H9 (cell line): ENCODE data around the gene CROCC2. TPM values are rescaled to one million over a fixed set of nuclear protein-coding genes. Genes with fewer than 3 reads are reported as not detected.
A peak's percentile ranks its signal among the peaks of the same experiment; 100 is the strongest.

Experiments
- DNase-seq: peaks from one replicate; pipeline ENCODE4 v3.0.0-alpha.2; 2017
- H2AFZ ChIP-seq: one replicate; pipeline ENCODE4 v1.6.1; 2013; ENCODE audit warnings: mild to moderate bottlenecking, low read length, control low read depth, moderate library complexity
- H2AK5ac ChIP-seq: 2 replicates; pipeline ENCODE4 v1.6.1; 2013; ENCODE audit warnings: low read length, control low read depth, mixed read lengths; ENCODE audit not compliant: insufficient read length
- H2BK120ac ChIP-seq: one replicate; pipeline ENCODE4 v1.6.1; 2013; ENCODE audit warnings: low read depth, mild to moderate bottlenecking, low read length, control low read depth, inconsistent platforms; ENCODE audit not compliant: poor library complexity, severe bottlenecking
- H2BK12ac ChIP-seq: 2 replicates; pipeline ENCODE4 v1.6.1; 2013; ENCODE audit warnings: low read length, control low read depth, mixed read lengths, low read depth; ENCODE audit not compliant: insufficient read length
- H2BK15ac ChIP-seq: 2 replicates; pipeline ENCODE4 v1.6.1; 2013; ENCODE audit warnings: low read depth, low read length, control low read depth
- H2BK20ac ChIP-seq: one replicate; pipeline ENCODE4 v1.6.1; 2013; ENCODE audit warnings: low read depth, mild to moderate bottlenecking, low read length, control low read depth, inconsistent platforms; ENCODE audit not compliant: poor library complexity, severe bottlenecking
- H2BK5ac ChIP-seq: 2 replicates; pipeline ENCODE4 v1.6.1; 2013; ENCODE audit warnings: low read length, control low read depth, mixed read lengths; ENCODE audit not compliant: insufficient read length
- H3K14ac ChIP-seq: 2 replicates; pipeline ENCODE4 v1.6.1; 2013; ENCODE audit warnings: low read length, control low read depth; ENCODE audit not compliant: insufficient read depth
- H3K18ac ChIP-seq: 2 replicates; pipeline ENCODE4 v1.6.1; 2013; ENCODE audit warnings: low read depth, mild to moderate bottlenecking, mixed read lengths, low read length, control low read depth; ENCODE audit not compliant: insufficient read length
- H3K23ac ChIP-seq: 2 replicates; pipeline ENCODE4 v1.6.1; 2013; ENCODE audit warnings: low read length, control low read depth, mixed read lengths, low read depth; ENCODE audit not compliant: insufficient read length
- H3K23me2 ChIP-seq: 2 replicates; pipeline ENCODE4 v1.6.1; 2013; ENCODE audit warnings: low read depth, mild to moderate bottlenecking, mixed read lengths, low read length, control low read depth; ENCODE audit not compliant: insufficient read length, poor library complexity, severe bottlenecking
- H3K27ac ChIP-seq: 2 replicates; pipeline ENCODE4 v1.5.1; 2013; ENCODE audit warnings: low read length, control low read depth, mixed read lengths, low read depth; ENCODE audit not compliant: insufficient read length
- H3K27me3 ChIP-seq: 2 replicates; pipeline ENCODE4 v1.6.1; 2013; ENCODE audit warnings: low read length, control low read depth, inconsistent platforms; ENCODE audit not compliant: insufficient read depth
- H3K4ac ChIP-seq: 2 replicates; pipeline ENCODE4 v1.6.1; 2013; ENCODE audit warnings: low read depth, mild to moderate bottlenecking, control low read depth, inconsistent platforms, low read length, moderate library complexity
- H3K4me1 ChIP-seq: 2 replicates; pipeline ENCODE4 v1.6.1; 2013; ENCODE audit warnings: low read length, control low read depth, inconsistent platforms; ENCODE audit not compliant: insufficient read depth
- H3K4me2 ChIP-seq: 2 replicates; pipeline ENCODE4 v1.6.1; 2013; ENCODE audit warnings: low read length, control low read depth, mixed read lengths; ENCODE audit not compliant: insufficient read length, insufficient read depth
- H3K56ac ChIP-seq: 2 replicates; pipeline ENCODE4 v1.6.1; 2013; ENCODE audit warnings: low read depth, mild to moderate bottlenecking, mixed read lengths, low read length, control low read depth; ENCODE audit not compliant: insufficient read length
- H3K79me1 ChIP-seq: 2 replicates; pipeline ENCODE4 v1.6.1; 2013; ENCODE audit warnings: low read depth, mild to moderate bottlenecking, moderate library complexity, low read length, control low read depth, inconsistent platforms; ENCODE audit not compliant: insufficient read depth, poor library complexity, severe bottlenecking
- H3K79me2 ChIP-seq: 2 replicates; pipeline ENCODE4 v1.6.1; 2013; ENCODE audit warnings: low read length, control low read depth, inconsistent platforms; ENCODE audit not compliant: insufficient read depth
- H3K9ac ChIP-seq: 2 replicates; pipeline ENCODE4 v1.6.1; 2013; ENCODE audit warnings: low read length, control low read depth, mixed read lengths; ENCODE audit not compliant: insufficient read length; ENCODE audit errors: extremely low read depth
- H3K9me3 ChIP-seq: one replicate; pipeline ENCODE4 v1.6.1; 2013; ENCODE audit warnings: low read depth, low read length, inconsistent platforms; ENCODE audit not compliant: control insufficient read depth
- H3T11ph ChIP-seq: one replicate; pipeline ENCODE4 v1.6.1; 2013; ENCODE audit warnings: mild to moderate bottlenecking, low read length, control low read depth, inconsistent platforms
- H4K20me1 ChIP-seq: one replicate; pipeline ENCODE4 v1.6.1; 2013; ENCODE audit not compliant: control insufficient read depth, insufficient read length, insufficient read depth
- H4K5ac ChIP-seq: 2 replicates; pipeline ENCODE4 v1.6.1; 2013; ENCODE audit warnings: low read depth, mild to moderate bottlenecking, mixed read lengths, low read length, control low read depth; ENCODE audit not compliant: insufficient read length
- H4K8ac ChIP-seq: replicated peaks from 2 replicates; pipeline ENCODE4 v1.6.1; 2013; ENCODE audit warnings: low read length, control low read depth, mixed read lengths, low read depth; ENCODE audit not compliant: insufficient read length
- H4K91ac ChIP-seq: 2 replicates; pipeline ENCODE4 v1.6.1; 2013; ENCODE audit warnings: low read depth, mild to moderate bottlenecking, moderate library complexity, mixed read lengths, low read length, control low read depth; ENCODE audit not compliant: insufficient read length
- H3K27ac Mint-ChIP-seq, 3 experiments: 2 replicates in 2 of 3; 3 replicates in 1 of 3; pipeline ENCODE4 v1.8.0; 2020 to 2021; ENCODE audit warnings: mixed read lengths in 3 of 3, mild to moderate bottlenecking in 1 of 3, moderate library complexity in 1 of 3
- H3K27me3 Mint-ChIP-seq: 2 replicates; pipeline ENCODE4 v1.8.0; 2021; ENCODE audit warnings: low read depth, mild to moderate bottlenecking, moderate library complexity, mixed read lengths
- H3K36me3 Mint-ChIP-seq, 3 experiments: 2 replicates in 2 of 3; 3 replicates in 1 of 3; pipeline ENCODE4 v1.8.0; 2020 to 2021; ENCODE audit warnings: low read depth in 3 of 3, mixed read lengths in 3 of 3; ENCODE audit not compliant: insufficient read depth in 1 of 3
- H3K4me1 Mint-ChIP-seq, 2 experiments: 2 replicates each; pipeline ENCODE4 v1.8.0; 2020; ENCODE audit warnings: mixed read lengths in 2 of 2
- H3K4me3 Mint-ChIP-seq, 2 experiments: 2 replicates in 1 of 2; 3 replicates in 1 of 2; pipeline ENCODE4 v1.8.0; 2020 to 2021; ENCODE audit warnings: mild to moderate bottlenecking in 2 of 2, mixed read lengths in 2 of 2, moderate library complexity in 1 of 2
- H3K9me3 Mint-ChIP-seq, 2 experiments: 2 replicates in 1 of 2; 3 replicates in 1 of 2; pipeline ENCODE4 v1.8.0; 2020; ENCODE audit warnings: mild to moderate bottlenecking in 2 of 2, mixed read lengths in 2 of 2, moderate library complexity in 1 of 2
- WGBS: extraction: QIAGEN DNeasy Blood & Tissue Kit; methylation state at CpG from one replicate; pipeline ENCODE4 v1.1.7; 2013; ENCODE audit warnings: missing lambda C conversion rate, low lambda C conversion rate, mixed read lengths; ENCODE audit not compliant: insufficient read length; ENCODE audit errors: extremely low coverage; 5-methylcytosine and 5-hydroxymethylcytosine counted together
- total RNA-seq: library from RNA; stranded (reverse); gene quantifications from 2 replicates; pipeline ENCODE4 v1.2.1, GENCODE V29; 2021
- TF ChIP-seq, protein P1 (sequence below): fragments of 200-600 bp; sonication (generic); conservative IDR thresholded peaks from 3 replicates; pipeline ENCODE4 v1.8.0; 2021; ENCODE audit warnings: antibody characterized with exemption, mild to moderate bottlenecking

The CROCC2 gene
- total RNA-seq, 1 experiment from 2014 or later, result not detected

DNA sequence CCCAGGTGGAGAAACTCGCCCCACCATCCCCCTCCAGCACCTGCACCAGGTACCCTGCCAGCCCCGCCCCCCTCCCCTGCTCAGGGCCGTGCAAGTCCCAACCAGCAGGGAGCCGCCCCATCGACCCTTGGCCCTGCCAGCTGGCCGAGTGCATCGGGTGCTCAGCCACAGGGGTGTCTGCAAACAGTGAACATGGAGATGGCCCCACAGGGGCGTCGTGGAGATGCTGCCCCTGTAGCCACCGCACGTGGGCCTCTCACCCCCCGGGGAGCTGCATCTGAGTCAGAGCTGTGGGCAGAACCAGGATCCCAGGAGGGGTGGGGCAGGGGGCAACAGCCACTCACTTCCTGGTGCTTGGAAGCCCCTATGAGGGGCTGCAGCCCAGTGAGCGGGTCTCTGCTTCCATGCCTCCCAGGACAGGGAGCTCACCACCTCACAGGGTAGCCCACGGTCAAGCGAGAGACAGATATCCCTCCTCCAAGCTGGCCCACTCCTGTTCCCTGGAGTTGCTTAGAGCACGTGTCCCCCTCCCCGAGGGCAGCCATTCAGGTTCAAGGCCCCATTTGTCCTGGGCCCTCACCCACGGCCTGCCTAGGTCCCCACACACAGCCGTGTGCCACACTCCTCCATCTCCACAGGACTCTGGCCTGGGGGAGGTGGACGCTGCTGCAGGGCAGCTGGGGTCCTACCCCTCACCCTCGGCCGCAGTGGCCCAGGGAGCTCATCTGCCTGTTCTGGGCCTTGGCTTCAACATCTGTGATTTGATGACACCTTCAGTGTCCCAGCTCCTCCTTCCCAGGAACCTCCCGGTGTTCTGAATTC is 9.1 kb upstream of the CROCC2 start:
- no peak overlapping the region for H3K23ac ChIP-seq
- H4K5ac ChIP-seq, result no peak overlapping the region
- H3K4me3 Mint-ChIP-seq, result no peak overlapping the region
- no peak overlapping the region for H2AFZ ChIP-seq
- no CpG with 5 or more reads among the region's 23 CpGs for WGBS
- H3K4me1 ChIP-seq, result no peaks in the 10 kb centered on the region
- H3K79me2 ChIP-seq, result no peaks in the 10 kb centered on the region
- H3K79me1 ChIP-seq, result no peaks in the 10 kb centered on the region
- H2AK5ac ChIP-seq, result no peak overlapping the region
- no peak overlapping the region for H3K56ac ChIP-seq
- peaks cover 3 to 7% (median 5%) of the 10 kb centered on the region in 3 experiments; a peak in 4 of 7 replicates for H3K36me3 Mint-ChIP-seq
- 0 out of 7 replicates have a peak overlapping the region, but pooled peaks of 2 of the 3 experiments have one; percentile 14 to 48 for H3K27ac Mint-ChIP-seq
- no peak overlapping the region for H2BK20ac ChIP-seq
- no peak overlapping the region for H4K91ac ChIP-seq
- no peak overlapping the region for H3K18ac ChIP-seq
- H3K27me3 ChIP-seq, result no peaks in the 10 kb centered on the region
- no peak overlapping the region for H2BK12ac ChIP-seq
- H2BK120ac ChIP-seq, result no peak overlapping the region
- H3K4ac ChIP-seq, result no peak overlapping the region
- H2BK5ac ChIP-seq, result no peak overlapping the region
- H3K4me2 ChIP-seq, result no peak overlapping the region
- H3K9ac ChIP-seq, result no peak overlapping the region
- H3T11ph ChIP-seq, result no peak overlapping the region
- H3K9me3 ChIP-seq, result no peaks in the 10 kb centered on the region
- no peak overlapping the region for H2BK15ac ChIP-seq
- no peak for DNase-seq
- no peak overlapping the region; the same call in 1 of the 2 replicates for H3K14ac ChIP-seq
- TF ChIP-seq, protein P1, sequence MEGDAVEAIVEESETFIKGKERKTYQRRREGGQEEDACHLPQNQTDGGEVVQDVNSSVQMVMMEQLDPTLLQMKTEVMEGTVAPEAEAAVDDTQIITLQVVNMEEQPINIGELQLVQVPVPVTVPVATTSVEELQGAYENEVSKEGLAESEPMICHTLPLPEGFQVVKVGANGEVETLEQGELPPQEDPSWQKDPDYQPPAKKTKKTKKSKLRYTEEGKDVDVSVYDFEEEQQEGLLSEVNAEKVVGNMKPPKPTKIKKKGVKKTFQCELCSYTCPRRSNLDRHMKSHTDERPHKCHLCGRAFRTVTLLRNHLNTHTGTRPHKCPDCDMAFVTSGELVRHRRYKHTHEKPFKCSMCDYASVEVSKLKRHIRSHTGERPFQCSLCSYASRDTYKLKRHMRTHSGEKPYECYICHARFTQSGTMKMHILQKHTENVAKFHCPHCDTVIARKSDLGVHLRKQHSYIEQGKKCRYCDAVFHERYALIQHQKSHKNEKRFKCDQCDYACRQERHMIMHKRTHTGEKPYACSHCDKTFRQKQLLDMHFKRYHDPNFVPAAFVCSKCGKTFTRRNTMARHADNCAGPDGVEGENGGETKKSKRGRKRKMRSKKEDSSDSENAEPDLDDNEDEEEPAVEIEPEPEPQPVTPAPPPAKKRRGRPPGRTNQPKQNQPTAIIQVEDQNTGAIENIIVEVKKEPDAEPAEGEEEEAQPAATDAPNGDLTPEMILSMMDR, result no peak
- no peak overlapping the region for H3K27ac ChIP-seq
- peaks cover 2% of the 10 kb centered on the region; the same call in 1 of the 2 replicates for H3K27me3 Mint-ChIP-seq
- H4K8ac ChIP-seq, result no peak overlapping the region
- no peaks in the 10 kb centered on the region for H4K20me1 ChIP-seq
- H3K4me1 Mint-ChIP-seq, result peaks cover 9 to 19% of the 10 kb centered on the region in 2 experiments
- H3K23me2 ChIP-seq, result no peaks in the 10 kb centered on the region
- H3K9me3 Mint-ChIP-seq, result peaks cover 8 to 12% of the 10 kb centered on the region in 2 experiments; a peak in 4 of 5 replicates
